GM12878 (cell line): ENCODE results near the gene CAMP. TPM values are rescaled to one million over a fixed set of nuclear protein-coding genes. Genes with fewer than 3 reads are reported as not detected.

Experiments used
- ATAC-seq: fragments of 200-7000 bp; cut with Tn5 transposase; 3 replicates; pipeline ENCODE4 v1.9.1; 2020; ENCODE audit warnings: mild to moderate bottlenecking, moderate library complexity
- BruUV-seq: library from RNA; stranded (reverse); fragments of 400-500 nt; replicated peaks from 2 replicates; lab custom pipeline; 2021; lab: Mats Ljungman, UMichigan
- CTCF ChIA-PET: fragments of 300-600 bp; sonication (Branson Sonifier 250); formaldehyde crosslinking; extraction: SDS; loops from one replicate; lab custom pipeline; 2021; ENCODE audit warnings: inconsistent platforms; lab: Yijun Ruan, JAX
- POLR2A ChIA-PET: fragments of 350-600 bp; formaldehyde crosslinking; extraction: SDS; loops from one replicate; lab custom pipeline; 2021; ENCODE audit warnings: inconsistent platforms; lab: Charles Lee
- RAD21 ChIA-PET: fragments of 300-600 bp; sonication (Branson Sonifier 250); formaldehyde crosslinking; loops from one replicate; lab custom pipeline; 2023; ENCODE audit warnings: antibody characterized with exemption; ENCODE audit not compliant: unreplicated experiment; lab: Charles Lee
- SMC1A ChIA-PET: fragments of 300-600 bp; sonication (Branson Sonifier 250); formaldehyde crosslinking; loops from one replicate; lab custom pipeline; 2023; ENCODE audit not compliant: unreplicated experiment, uncharacterized antibody; lab: Charles Lee
- DNase-seq: peaks from one replicate; pipeline ENCODE4 v3.0.0-alpha.2; 2011; ENCODE audit warnings: low read depth, low spot score
- FAIRE-seq: peaks from 3 replicates; lab custom pipeline; 2011; peaks lifted over from hg19 to GRCh38; lab: Jason Lieb, UNC
- H2AFZ ChIP-seq: 2 replicates; pipeline ENCODE4 v1.6.0; 2011; ENCODE audit warnings: low read depth, low read length, control low read depth; ENCODE audit not compliant: control insufficient read depth
- H3K27ac ChIP-seq: 2 replicates; pipeline ENCODE4 v1.5.1; 2011; ENCODE audit warnings: control low read depth; ENCODE audit not compliant: control insufficient read depth, insufficient read depth
- H3K27me3 ChIP-seq, 2 experiments: replicated peaks in 1 of 2; 2 replicates each; pipeline versions ENCODE4 v1.6.0 to v1.6.1; 2011; ENCODE audit warnings: low read length in 1 of 2; ENCODE audit not compliant: control insufficient read depth in 2 of 2, insufficient read depth in 2 of 2
- H3K36me3 ChIP-seq, 2 experiments: 2 replicates each; pipeline ENCODE4 v1.5.1; 2011; ENCODE audit warnings: low read length in 1 of 2; ENCODE audit not compliant: control insufficient read depth in 2 of 2, insufficient read depth in 2 of 2
- H3K4me1 ChIP-seq: 2 replicates; pipeline ENCODE4 v1.6.1; 2011; ENCODE audit warnings: mild to moderate bottlenecking, low read length, moderate library complexity, mixed read lengths; ENCODE audit not compliant: control insufficient read depth, insufficient read depth
- H3K4me2 ChIP-seq: 2 replicates; pipeline ENCODE4 v1.6.0; 2011; ENCODE audit warnings: control low read depth; ENCODE audit not compliant: control insufficient read depth, insufficient read depth
- H3K4me3 ChIP-seq: fragments of 200-600 bp; sonication (generic); 2 replicates; pipeline ENCODE4 v1.5.1; 2016
- H3K79me2 ChIP-seq: 2 replicates; pipeline ENCODE4 v1.6.0; 2011; ENCODE audit warnings: low read length; ENCODE audit not compliant: control insufficient read depth, insufficient read depth
- H3K9ac ChIP-seq: 2 replicates; pipeline ENCODE4 v1.8.0; 2011; ENCODE audit warnings: low read length, control low read depth, mixed read lengths; ENCODE audit not compliant: control insufficient read depth, insufficient read depth
- H3K9me3 ChIP-seq: replicated peaks from 3 replicates; pipeline ENCODE4 v1.5.1; 2011; ENCODE audit warnings: mild to moderate bottlenecking, low read length; ENCODE audit not compliant: control insufficient read depth, insufficient read depth
- H4K20me1 ChIP-seq: 2 replicates; pipeline ENCODE4 v1.6.0; 2011; ENCODE audit not compliant: control insufficient read depth, insufficient read depth
- GABPA ChIP-seq: IDR thresholded peaks from 2 replicates; pipeline ENCODE4 v1.6.1; 2014; ENCODE audit warnings: antibody characterized with exemption, low read depth, mild to moderate bottlenecking, inconsistent platforms
- IRF3 ChIP-seq: fragments of 450-650 bp; IDR thresholded peaks from 2 replicates; pipeline ENCODE4 v1.6.1; 2014; ENCODE audit warnings: mild to moderate bottlenecking
- NRF1 ChIP-seq: conservative IDR thresholded peaks from 2 replicates; pipeline ENCODE4 v1.6.1; 2011; ENCODE audit warnings: mild to moderate bottlenecking, low read depth, low read length, improper control_type of control experiment
- PAX8 ChIP-seq: fragments of 450-650 bp; IDR thresholded peaks from 2 replicates; pipeline ENCODE4 v1.6.1; 2017; ENCODE audit warnings: mild to moderate bottlenecking, moderate library complexity
- RUNX3 ChIP-seq: IDR thresholded peaks from 2 replicates; pipeline ENCODE4 v1.6.1; 2012; ENCODE audit warnings: low read length, inconsistent platforms
- SREBF2 ChIP-seq: IDR thresholded peaks from 2 replicates; pipeline ENCODE4 v1.6.1; 2012; ENCODE audit warnings: mild to moderate bottlenecking, low read length
- ZBTB4 ChIP-seq: fragments of 450-650 bp; formaldehyde crosslinking; IDR thresholded peaks from 2 replicates; pipeline ENCODE4 v1.4.0; 2022; ENCODE audit warnings: mild to moderate bottlenecking, moderate library complexity
- ZNF274 ChIP-seq: IDR thresholded peaks from one replicate; pipeline ENCODE4 v1.8.0; 2011; ENCODE audit not compliant: insufficient read length, insufficient read depth
- ZZZ3 ChIP-seq: IDR thresholded peaks from 2 replicates; pipeline ENCODE4 v1.6.1; 2011; ENCODE audit warnings: low read depth; ENCODE audit not compliant: control insufficient read depth, insufficient read length
- WGBS: methylation state at CpG from one replicate; pipeline ENCODE4 v1.1.6; 2016; ENCODE audit warnings: low lambda C conversion rate; ENCODE audit not compliant: insufficient replicate concordance, insufficient coverage; ENCODE audit errors: missing lambda C conversion rate; 5-methylcytosine and 5-hydroxymethylcytosine counted together
- in situ Hi-C: fragments of 300-500 bp; cut with MboI; formaldehyde crosslinking; loops from 9 replicates; pipeline ENCODE4 v1.14.3; 2018; ENCODE audit warnings: mixed read lengths
- intact Hi-C: fragments of 100-400 bp; cut with micrococcal nuclease; formaldehyde crosslinking; loops from one replicate; pipeline ENCODE4 v1.14.2; 2022; ENCODE audit not compliant: unreplicated experiment
- polyA plus RNA-seq, 11 experiments: library from polyadenylated mRNA; depleted of rRNA in 4 of 11; unstranded in 6 of 11; stranded (reverse) in 5 of 11; fragments of >200 nt; fragmentation: Nextera tagmentation in 4 of 11; fragmentation: Illumina TruSeq in 1 of 11; extraction: Ambion mirVana in 4 of 11; extraction: Trizol in 1 of 11; gene quantifications; 1 replicate in 1 of 11; 2 replicates in 10 of 11; pipeline versions ENCODE4 v1.2.1 to v1.2.3, GENCODE V29; 2011 to 2016; ENCODE audit warnings: inconsistent platforms in 2 of 11, missing spikeins in 2 of 11, low read depth in 1 of 11
- total RNA-seq, 4 experiments: library from RNA; depleted of rRNA in 3 of 4; stranded (reverse); fragments of >200 nt in 3 of 4; fragmentation: Illumina TruSeq in 1 of 4; extraction: Trizol in 1 of 4; gene quantifications; 2 replicates each; pipeline versions ENCODE4 v1.2.1 to v1.2.3, GENCODE V29; 2013 to 2021
- TF ChIP-seq, protein P1 (sequence below): fragments of 450-650 bp; IDR thresholded peaks from 2 replicates; pipeline ENCODE4 v1.6.1; 2016; ENCODE audit warnings: mild to moderate bottlenecking
- TF ChIP-seq, protein P2 (sequence below): IDR thresholded peaks from 2 replicates; pipeline ENCODE4 v1.6.1; 2011; ENCODE audit warnings: borderline replicate concordance, low read depth, mild to moderate bottlenecking, moderate library complexity, low read length; ENCODE audit not compliant: insufficient read depth, poor library complexity, severe bottlenecking

CAMP gene
- total and polyA plus RNA-seq, 10 of the 15 experiments (the other 5 are each of a cell fraction or from before 2014, with no cell fraction given): 0.76 to 34.3 (median 7.6) TPM

DNA sequence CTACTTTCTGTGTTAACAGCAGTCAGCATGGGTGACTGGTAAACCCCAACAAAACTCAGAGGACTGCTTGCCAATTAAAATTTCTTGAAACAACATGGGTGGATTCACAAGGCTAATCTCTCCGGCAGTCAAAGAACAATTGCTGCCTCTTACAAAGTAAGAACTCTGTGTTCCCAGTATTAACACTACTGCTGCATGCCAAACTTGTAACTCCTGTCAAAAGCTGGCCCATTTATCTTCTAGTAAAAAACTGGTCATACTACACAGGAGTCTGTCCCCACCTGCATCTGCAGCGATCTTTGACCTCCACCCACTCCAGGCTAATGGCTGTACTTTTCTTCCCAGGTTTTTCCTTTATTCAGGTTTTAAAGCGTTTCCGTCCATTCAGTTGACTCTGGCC lies 8.9 kb downstream of the CAMP start:
- no peak overlapping the region; the same call in 1 of the 2 replicates for H2AFZ ChIP-seq
- no peak overlapping the region for H3K4me3 ChIP-seq
- H3K9ac ChIP-seq: no peak overlapping the region
- H3K4me2 ChIP-seq: no peak overlapping the region
- no peaks in the 10 kb centered on the region for H4K20me1 ChIP-seq
- DNase-seq: no peak
- intact Hi-C loops (loop anchor here (1.0 to 5.0 kb wide), 6 partner anchors 40 to 325 kb away; partner anchors contain the start of genes NME6 and PFKFB4), in situ Hi-C loops (loop anchor here (5.0 kb wide), 1 partner anchor 205 kb away; no protein-coding TSS in a partner anchor)
- WGBS: 65% methylated on average over 4 of the region's 4 CpGs
- ChIA-PET SMC1A (interaction anchor here (0.6 to 7.4 kb wide), 9 partner anchors 9 to 317 kb away, joined by 3 to 57 read pairs (median 4); partner anchors contain the start of genes CAMP and ZNF589), CTCF (interaction anchor here (0.8 to 16.5 kb wide), 15 partner anchors 8 to 324 kb away, joined by 3 to 267 read pairs (median 4); partner anchors contain the start of genes CAMP, CCDC51, PFKFB4 and TMA7), POLR2A (interaction anchor here (1.0 to 1.5 kb wide), 4 partner anchors 9 to 241 kb away, joined by 3 to 5 read pairs (median 3); partner anchors contain the start of genes CCDC51, TMA7 and ZNF589), RAD21 (interaction anchor here (0.8 to 6.1 kb wide), 8 partner anchors 8 to 317 kb away, joined by 3 to 72 read pairs (median 5); partner anchors contain the start of genes CCDC51 and TMA7)
- no TSS peak for BruUV-seq
- H3K4me1 ChIP-seq: peaks cover 40% of the 10 kb centered on the region
- FAIRE-seq: peak; percentile 35
- TF ChIP-seq SREBF2 (no peak), ZZZ3 (no peak), PAX8 (no peak), GABPA (no peak), ZBTB4 (CRISPR knock-in tag) (no peak), ZNF274 (no peak), IRF3 (no peak), NRF1 (no peak), RUNX3 (no peak)
- TF ChIP-seq, protein P1, sequence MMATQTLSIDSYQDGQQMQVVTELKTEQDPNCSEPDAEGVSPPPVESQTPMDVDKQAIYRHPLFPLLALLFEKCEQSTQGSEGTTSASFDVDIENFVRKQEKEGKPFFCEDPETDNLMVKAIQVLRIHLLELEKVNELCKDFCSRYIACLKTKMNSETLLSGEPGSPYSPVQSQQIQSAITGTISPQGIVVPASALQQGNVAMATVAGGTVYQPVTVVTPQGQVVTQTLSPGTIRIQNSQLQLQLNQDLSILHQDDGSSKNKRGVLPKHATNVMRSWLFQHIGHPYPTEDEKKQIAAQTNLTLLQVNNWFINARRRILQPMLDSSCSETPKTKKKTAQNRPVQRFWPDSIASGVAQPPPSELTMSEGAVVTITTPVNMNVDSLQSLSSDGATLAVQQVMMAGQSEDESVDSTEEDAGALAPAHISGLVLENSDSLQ: no peak
- TF ChIP-seq, protein P2, sequence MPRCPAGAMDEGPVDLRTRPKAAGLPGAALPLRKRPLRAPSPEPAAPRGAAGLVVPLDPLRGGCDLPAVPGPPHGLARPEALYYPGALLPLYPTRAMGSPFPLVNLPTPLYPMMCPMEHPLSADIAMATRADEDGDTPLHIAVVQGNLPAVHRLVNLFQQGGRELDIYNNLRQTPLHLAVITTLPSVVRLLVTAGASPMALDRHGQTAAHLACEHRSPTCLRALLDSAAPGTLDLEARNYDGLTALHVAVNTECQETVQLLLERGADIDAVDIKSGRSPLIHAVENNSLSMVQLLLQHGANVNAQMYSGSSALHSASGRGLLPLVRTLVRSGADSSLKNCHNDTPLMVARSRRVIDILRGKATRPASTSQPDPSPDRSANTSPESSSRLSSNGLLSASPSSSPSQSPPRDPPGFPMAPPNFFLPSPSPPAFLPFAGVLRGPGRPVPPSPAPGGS: no peak
- H3K27ac ChIP-seq: peak overlapping the region; percentile 27; the same call in 1 of the 2 replicates
- no peak for ATAC-seq
- no peaks in the 10 kb centered on the region for H3K36me3 ChIP-seq
- H3K27me3 ChIP-seq: no peaks in the 10 kb centered on the region
- no peaks in the 10 kb centered on the region for H3K79me2 ChIP-seq
- no peaks in the 10 kb centered on the region for H3K9me3 ChIP-seq
